ENCODE data around the gene C1QTNF9.

GRCh38 chr13:24272452-24273161 is 36.8 kb upstream of the C1QTNF9 start:
- TF ChIP-seq, protein P1, sequence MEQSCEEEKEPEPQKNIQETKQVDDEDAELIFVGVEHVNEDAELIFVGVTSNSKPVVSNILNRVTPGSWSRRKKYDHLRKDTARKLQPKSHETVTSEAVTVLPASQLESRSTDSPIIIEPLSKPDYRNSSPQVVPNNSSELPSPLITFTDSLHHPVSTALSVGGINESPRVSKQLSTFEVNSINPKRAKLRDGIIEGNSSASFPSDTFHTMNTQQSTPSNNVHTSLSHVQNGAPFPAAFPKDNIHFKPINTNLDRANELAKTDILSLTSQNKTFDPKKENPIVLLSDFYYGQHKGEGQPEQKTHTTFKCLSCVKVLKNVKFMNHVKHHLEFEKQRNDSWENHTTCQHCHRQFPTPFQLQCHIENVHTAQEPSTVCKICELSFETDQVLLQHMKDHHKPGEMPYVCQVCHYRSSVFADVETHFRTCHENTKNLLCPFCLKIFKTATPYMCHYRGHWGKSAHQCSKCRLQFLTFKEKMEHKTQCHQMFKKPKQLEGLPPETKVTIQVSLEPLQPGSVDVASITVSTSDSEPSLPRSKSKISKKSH (CRISPR knock-in tag; IDR thresholded peaks at IDR 0.05), result no peak
- TF ChIP-seq PHF20 (IDR thresholded peaks at IDR 0.05; ENCODE audit: partially characterized antibody) (no peak), SNRNP70 (optimal IDR thresholded peaks at IDR 0.05; ENCODE audit: low read depth, low read length) (no peak), EP300 (IDR thresholded peaks at IDR 0.05; ENCODE audit: low read length) (no peak), JUNB (CRISPR knock-in tag; conservative IDR thresholded peaks at IDR 0.05) (no peak), ELK3 (CRISPR knock-in tag; IDR thresholded peaks at IDR 0.05) (no peak), POLR2A (conservative IDR thresholded peaks at IDR 0.05) (no peak), FOS (IDR thresholded peaks at IDR 0.05; ENCODE audit: extremely low read depth, insufficient read length) (no peak), HCFC1 (IDR thresholded peaks at IDR 0.05; ENCODE audit: low read depth, low read length) (no peak), SIN3A (IDR thresholded peaks at IDR 0.05; ENCODE audit: borderline replicate concordance in 2 of 2, control insufficient read depth in 1 of 2, low read depth in 2 of 2, low read length in 2 of 2) (no peak), CTCF (IDR thresholded peaks at IDR 0.05 in 2 of 3, conservative IDR thresholded peaks at IDR 0.05 in 1 of 3; ENCODE audit: insufficient read depth in 2 of 3, low read depth in 1 of 3, low read length in 3 of 3) (no peak)
- TF ChIP-seq, protein P2, sequence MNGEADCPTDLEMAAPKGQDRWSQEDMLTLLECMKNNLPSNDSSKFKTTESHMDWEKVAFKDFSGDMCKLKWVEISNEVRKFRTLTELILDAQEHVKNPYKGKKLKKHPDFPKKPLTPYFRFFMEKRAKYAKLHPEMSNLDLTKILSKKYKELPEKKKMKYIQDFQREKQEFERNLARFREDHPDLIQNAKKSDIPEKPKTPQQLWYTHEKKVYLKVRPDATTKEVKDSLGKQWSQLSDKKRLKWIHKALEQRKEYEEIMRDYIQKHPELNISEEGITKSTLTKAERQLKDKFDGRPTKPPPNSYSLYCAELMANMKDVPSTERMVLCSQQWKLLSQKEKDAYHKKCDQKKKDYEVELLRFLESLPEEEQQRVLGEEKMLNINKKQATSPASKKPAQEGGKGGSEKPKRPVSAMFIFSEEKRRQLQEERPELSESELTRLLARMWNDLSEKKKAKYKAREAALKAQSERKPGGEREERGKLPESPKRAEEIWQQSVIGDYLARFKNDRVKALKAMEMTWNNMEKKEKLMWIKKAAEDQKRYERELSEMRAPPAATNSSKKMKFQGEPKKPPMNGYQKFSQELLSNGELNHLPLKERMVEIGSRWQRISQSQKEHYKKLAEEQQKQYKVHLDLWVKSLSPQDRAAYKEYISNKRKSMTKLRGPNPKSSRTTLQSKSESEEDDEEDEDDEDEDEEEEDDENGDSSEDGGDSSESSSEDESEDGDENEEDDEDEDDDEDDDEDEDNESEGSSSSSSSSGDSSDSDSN (IDR thresholded peaks at IDR 0.05; ENCODE audit: borderline replicate concordance in 1 of 2, low read depth in 2 of 2, low read length in 2 of 2), result no peak
